Natural killer cell (primary cell): Measurements from ENCODE around the gene RGS16. TPM values are rescaled to one million over a fixed set of nuclear protein-coding genes. Genes with fewer than 3 reads are reported as not detected.

Experiments used
- ATAC-seq, 3 donors: fragments of 150-1000 bp in 2 of 3; fragments of 200-7000 bp in 1 of 3; cut with Tn5 transposase; 1 replicate in 1 of 3; 2 replicates in 2 of 3; pipeline ENCODE4 v1.10.0; 2021; ENCODE audit warnings: mild to moderate bottlenecking in 2 of 3, moderate library complexity in 2 of 3
- DNase-seq, 2 donors: peaks; one replicate each; pipeline versions ENCODE4 v3.0.0 to v3.0.0-alpha.2; 2013 to 2021; ENCODE audit warnings: mixed read lengths in 1 of 2
- H3K27ac ChIP-seq: one replicate; pipeline ENCODE4 v1.5.1; 2013; ENCODE audit warnings: mild to moderate bottlenecking, low read length
- H3K27me3 ChIP-seq: one replicate; pipeline ENCODE4 v1.6.1; 2013; ENCODE audit warnings: low read length; ENCODE audit not compliant: control insufficient read depth, insufficient read depth
- H3K36me3 ChIP-seq: one replicate; pipeline ENCODE4 v1.6.1; 2013; ENCODE audit warnings: low read length; ENCODE audit not compliant: control insufficient read depth, insufficient read depth
- H3K4me1 ChIP-seq: one replicate; pipeline ENCODE4 v1.6.1; 2013; ENCODE audit warnings: low read length; ENCODE audit not compliant: control insufficient read depth, insufficient read depth
- H3K4me3 ChIP-seq: one replicate; pipeline ENCODE4 v1.5.1; 2013; ENCODE audit warnings: low read length
- H3K9me3 ChIP-seq: one replicate; pipeline ENCODE4 v1.6.1; 2013; ENCODE audit warnings: low read length; ENCODE audit not compliant: control insufficient read depth, insufficient read depth
- H3K27ac Mint-ChIP-seq, 2 donors: one replicate each; pipeline ENCODE4 v1.8.0; 2022; ENCODE audit warnings: mild to moderate bottlenecking in 2 of 2, mixed read lengths in 2 of 2, moderate library complexity in 1 of 2
- H3K27me3 Mint-ChIP-seq, 2 donors: one replicate each; pipeline ENCODE4 v1.8.0; 2022; ENCODE audit warnings: low read depth in 2 of 2, mixed read lengths in 2 of 2
- H3K36me3 Mint-ChIP-seq: one replicate; pipeline ENCODE4 v1.8.0; 2022; ENCODE audit warnings: mixed read lengths
- H3K4me1 Mint-ChIP-seq, 2 donors: one replicate each; pipeline ENCODE4 v1.8.0; 2022; ENCODE audit warnings: mixed read lengths in 2 of 2
- H3K4me3 Mint-ChIP-seq: one replicate; pipeline ENCODE4 v1.8.0; 2022; ENCODE audit warnings: mild to moderate bottlenecking, moderate library complexity, mixed read lengths
- H3K9me3 Mint-ChIP-seq, 2 donors: one replicate each; pipeline ENCODE4 v1.8.0; 2022; ENCODE audit warnings: mixed read lengths in 2 of 2
- WGBS: methylation state at CpG from one replicate; pipeline ENCODE4 v1.1.7; 2013; ENCODE audit warnings: missing lambda C conversion rate; ENCODE audit not compliant: insufficient coverage; 5-methylcytosine and 5-hydroxymethylcytosine counted together
- intact Hi-C: fragments of 100-400 bp; cut with micrococcal nuclease; formaldehyde crosslinking; loops from one replicate; pipeline ENCODE4 v1.14.2; 2022
- total RNA-seq, 4 donors: library from RNA; stranded (reverse); fragments of 120-200 nt in 1 of 4; gene quantifications; one replicate each; pipeline versions ENCODE4 v1.2.3 to v1.2.4, GENCODE V29; 2013 to 2022
- TF ChIP-seq, protein P1 (sequence below): fragments of 200-600 bp; IDR thresholded peaks from one replicate; pipeline ENCODE4 v1.8.0; 2022; ENCODE audit warnings: antibody characterized with exemption

The RGS16 gene
- total RNA-seq, 3 donors from 2014 or later (not counting 1 experiment from before 2014, with no cell fraction given): 1.3 to 9.6 (median 4.2) TPM

DNA sequence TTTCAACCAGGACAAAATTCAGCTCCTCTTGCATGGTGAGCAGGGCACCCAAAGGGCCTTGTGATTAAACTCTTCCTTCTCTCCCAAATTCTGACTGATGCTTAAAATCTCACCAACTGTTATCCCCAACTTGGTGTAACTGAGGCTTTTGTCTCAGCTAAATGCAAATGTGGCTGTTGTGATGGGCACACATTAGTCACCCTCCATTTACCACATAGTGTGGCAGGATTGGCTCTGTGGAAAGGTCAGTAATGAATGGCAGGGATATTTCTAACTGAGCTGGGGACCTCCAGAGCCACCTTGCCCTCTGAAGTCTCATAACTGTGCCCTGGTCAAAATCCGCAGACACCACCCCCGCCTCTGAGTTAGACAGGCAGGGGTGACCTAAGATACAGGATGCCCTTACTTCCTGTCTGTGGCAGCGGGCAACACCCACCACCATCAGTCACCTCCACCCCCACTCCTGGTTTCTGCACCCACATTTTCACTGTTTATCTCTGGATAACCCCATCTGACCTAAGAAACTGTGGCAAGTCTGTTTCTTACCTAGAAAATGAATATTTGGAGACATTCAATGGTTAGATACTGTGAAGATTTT, 25.4 kb upstream of the RGS16 start:
- Mint-ChIP-seq H3K4me3 (peak overlapping the region; percentile 60), H3K27me3 (peaks cover 49 to 87% of the 10 kb centered on the region in 2 donors), H3K9me3 (no peaks in the 10 kb centered on the region), H3K36me3 (no peaks in the 10 kb centered on the region), H3K4me1 (peaks cover 38 to 47% of the 10 kb centered on the region in 2 donors), H3K27ac (peak overlapping the region; percentile 57 to 72)
- intact Hi-C loops: loop anchor here (1.0 kb wide), 1 partner anchor 13 kb away; no protein-coding TSS in a partner anchor
- TF ChIP-seq, protein P1, sequence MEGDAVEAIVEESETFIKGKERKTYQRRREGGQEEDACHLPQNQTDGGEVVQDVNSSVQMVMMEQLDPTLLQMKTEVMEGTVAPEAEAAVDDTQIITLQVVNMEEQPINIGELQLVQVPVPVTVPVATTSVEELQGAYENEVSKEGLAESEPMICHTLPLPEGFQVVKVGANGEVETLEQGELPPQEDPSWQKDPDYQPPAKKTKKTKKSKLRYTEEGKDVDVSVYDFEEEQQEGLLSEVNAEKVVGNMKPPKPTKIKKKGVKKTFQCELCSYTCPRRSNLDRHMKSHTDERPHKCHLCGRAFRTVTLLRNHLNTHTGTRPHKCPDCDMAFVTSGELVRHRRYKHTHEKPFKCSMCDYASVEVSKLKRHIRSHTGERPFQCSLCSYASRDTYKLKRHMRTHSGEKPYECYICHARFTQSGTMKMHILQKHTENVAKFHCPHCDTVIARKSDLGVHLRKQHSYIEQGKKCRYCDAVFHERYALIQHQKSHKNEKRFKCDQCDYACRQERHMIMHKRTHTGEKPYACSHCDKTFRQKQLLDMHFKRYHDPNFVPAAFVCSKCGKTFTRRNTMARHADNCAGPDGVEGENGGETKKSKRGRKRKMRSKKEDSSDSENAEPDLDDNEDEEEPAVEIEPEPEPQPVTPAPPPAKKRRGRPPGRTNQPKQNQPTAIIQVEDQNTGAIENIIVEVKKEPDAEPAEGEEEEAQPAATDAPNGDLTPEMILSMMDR: no peak
- no peak overlapping the region for H3K4me3 ChIP-seq
- H3K27ac ChIP-seq: no peak overlapping the region
- WGBS: 3% methylated on average over 3 of the region's 3 CpGs
- no peaks in the 10 kb centered on the region for H3K27me3 ChIP-seq
- no peaks in the 10 kb centered on the region for H3K36me3 ChIP-seq
- peak; percentile 90 to 97 (median 92) for ATAC-seq
- peak; percentile 66 to 73 for DNase-seq
- peaks cover 18% of the 10 kb centered on the region for H3K4me1 ChIP-seq
- H3K9me3 ChIP-seq: no peaks in the 10 kb centered on the region

- H3K4me1 ChIP-seq: peaks cover 18% of the 10 kb centered on the region
- ATAC-seq (no peak), DNase-seq (no peak)
- 100% methylated on average over 1 of the region's 2 CpGs for WGBS
- H3K36me3 ChIP-seq: no peaks in the 10 kb centered on the region
- Mint-ChIP-seq H3K27me3 (peaks cover 47 to 85% of the 10 kb centered on the region in 2 donors), H3K4me3 (peak overlapping the region; percentile 60), H3K9me3 (no peaks in the 10 kb centered on the region), H3K4me1 (peaks cover 38 to 47% of the 10 kb centered on the region in 2 donors), H3K36me3 (no peaks in the 10 kb centered on the region), H3K27ac (peak overlapping the region; percentile 57 to 72)
- H3K27me3 ChIP-seq: no peaks in the 10 kb centered on the region
- no peak overlapping the region for H3K27ac ChIP-seq
- intact Hi-C loops: loop anchor here (1.0 kb wide), 1 partner anchor 13 kb away; no protein-coding TSS in a partner anchor
- H3K4me3 ChIP-seq: no peak overlapping the region
- TF ChIP-seq, protein P1: no peak
- no peaks in the 10 kb centered on the region for H3K9me3 ChIP-seq
These were observed 24.9 kb upstream of the RGS16 start for GRCh38 chr1:182629080-182629479.

DNA sequence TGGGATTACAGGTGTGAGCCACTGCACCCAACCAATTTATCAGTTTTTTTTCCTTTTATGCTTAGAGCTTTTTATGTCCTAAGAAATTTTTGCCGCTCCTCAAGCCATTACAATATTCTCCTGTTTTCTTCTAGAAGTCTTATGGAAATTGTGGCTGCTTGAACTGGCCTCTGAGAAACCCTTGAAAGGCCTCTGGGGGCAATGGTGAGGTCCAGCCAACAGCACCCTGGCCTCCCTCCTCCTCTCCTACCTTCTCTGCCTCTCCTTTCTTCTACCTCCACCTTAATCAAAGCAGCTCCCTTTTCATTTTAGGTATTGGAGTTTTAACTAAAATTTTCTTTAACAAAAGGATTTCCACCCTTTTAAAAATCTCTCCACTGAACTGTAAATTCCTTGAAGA, 24.5 kb upstream of the RGS16 start:
- intact Hi-C loops: loop anchor here (1.0 kb wide), 1 partner anchor 12 kb away; no protein-coding TSS in a partner anchor
- H3K27ac ChIP-seq: no peak overlapping the region
- H3K4me3 ChIP-seq: no peak overlapping the region
- no peaks in the 10 kb centered on the region for H3K27me3 ChIP-seq
- H3K36me3 ChIP-seq: no peaks in the 10 kb centered on the region
- H3K27me3 Mint-ChIP-seq: peaks cover 43 to 81% of the 10 kb centered on the region in 2 donors
- no peak overlapping the region for H3K4me3 Mint-ChIP-seq
- H3K4me1 ChIP-seq: peaks cover 18% of the 10 kb centered on the region
- H3K27ac Mint-ChIP-seq: peak overlapping the region in 1 of 2 donors; percentile 72
- H3K9me3 Mint-ChIP-seq: no peaks in the 10 kb centered on the region
- H3K36me3 Mint-ChIP-seq: no peaks in the 10 kb centered on the region
- ATAC-seq (no peak), DNase-seq (no peak)
- peaks cover 38 to 47% of the 10 kb centered on the region in 2 donors for H3K4me1 Mint-ChIP-seq
- no peaks in the 10 kb centered on the region for H3K9me3 ChIP-seq
- 100% methylated on average over 1 of the region's 1 CpG for WGBS
- TF ChIP-seq, protein P1: no peak

DNA sequence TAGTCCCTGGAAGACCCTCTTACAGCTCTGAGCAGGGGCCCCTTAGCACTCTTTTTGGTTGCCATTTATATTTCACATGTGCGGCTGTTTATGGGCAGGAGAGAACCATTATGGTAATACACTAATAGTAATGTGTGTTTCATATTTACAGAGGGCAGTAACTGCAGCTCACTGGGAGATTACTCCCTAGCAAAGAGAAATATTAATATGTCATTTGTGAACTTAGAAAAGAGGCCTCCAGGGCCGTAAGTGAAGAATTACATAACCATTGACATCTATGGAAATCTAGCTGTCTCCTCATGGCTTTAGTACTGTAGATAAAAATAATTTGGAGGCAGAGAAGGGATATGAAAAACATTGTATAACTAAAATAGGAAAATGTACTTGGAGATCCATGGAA, 23.4 kb upstream of the RGS16 start:
- H3K9me3 ChIP-seq: no peaks in the 10 kb centered on the region
- peaks cover 15% of the 10 kb centered on the region for H3K4me1 ChIP-seq
- H3K27me3 Mint-ChIP-seq: peaks cover 42 to 73% of the 10 kb centered on the region in 2 donors
- ATAC-seq (no peak), DNase-seq (no peak)
- H3K4me3 ChIP-seq: no peak overlapping the region
- 100% methylated on average over 2 of the region's 2 CpGs for WGBS
- H3K27me3 ChIP-seq: no peaks in the 10 kb centered on the region
- H3K27ac Mint-ChIP-seq: no peak overlapping the region
- H3K36me3 Mint-ChIP-seq: no peaks in the 10 kb centered on the region
- TF ChIP-seq, protein P1: no peak
- intact Hi-C loops: no loop called here
- H3K36me3 ChIP-seq: no peaks in the 10 kb centered on the region
- peaks cover 37 to 42% of the 10 kb centered on the region in 2 donors for H3K4me1 Mint-ChIP-seq
- H3K9me3 Mint-ChIP-seq: no peaks in the 10 kb centered on the region
- H3K27ac ChIP-seq: no peak overlapping the region
- no peak overlapping the region for H3K4me3 Mint-ChIP-seq
